GDM1 (cell line): Measurements from ENCODE around the gene HS6ST1.

ENCODE experiments used
- DNase-seq: peaks from one replicate; lab custom pipeline; 2025; lab: John Stamatoyannopoulos, UW

Gene HS6ST1

DNA sequence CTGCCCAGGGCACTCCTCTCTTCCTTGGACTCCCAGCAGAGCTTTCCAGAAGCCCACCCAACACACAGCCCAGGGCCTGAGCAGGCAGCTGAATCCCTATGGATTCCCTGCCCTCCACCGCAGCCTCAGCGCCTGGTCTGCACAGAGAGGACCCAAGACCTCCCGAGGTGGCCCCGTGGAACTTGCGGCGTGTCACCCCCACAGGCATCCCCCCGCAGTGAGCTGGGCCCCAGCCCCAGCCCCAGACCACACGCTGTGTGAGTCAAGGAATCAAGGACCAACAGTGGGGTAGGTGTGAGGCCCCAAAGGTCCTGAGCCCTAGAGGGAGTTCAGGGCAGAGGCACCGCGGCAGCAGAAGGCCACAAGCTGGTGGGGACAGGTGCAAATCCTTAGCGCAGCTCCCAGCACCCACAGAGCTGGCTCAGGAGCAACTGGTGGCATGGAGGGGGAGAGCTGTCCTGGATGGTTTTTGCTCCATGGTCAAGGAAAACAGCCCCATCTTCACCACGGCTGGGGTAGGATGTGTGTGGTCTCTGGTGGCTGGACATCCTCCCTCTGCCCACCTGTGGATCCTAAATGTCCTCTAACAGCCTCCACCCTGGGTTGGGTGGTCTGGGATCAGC, 8.5 kb downstream of the HS6ST1 start:
- no peak for DNase-seq

- no peak for DNase-seq
These were observed 9.2 kb downstream of the HS6ST1 start for GRCh38 chr2:128309280-128310093.

- DNase-seq: no peak
These were observed 9.8 kb downstream of the HS6ST1 start for GRCh38 chr2:128308889-128309279.

DNA sequence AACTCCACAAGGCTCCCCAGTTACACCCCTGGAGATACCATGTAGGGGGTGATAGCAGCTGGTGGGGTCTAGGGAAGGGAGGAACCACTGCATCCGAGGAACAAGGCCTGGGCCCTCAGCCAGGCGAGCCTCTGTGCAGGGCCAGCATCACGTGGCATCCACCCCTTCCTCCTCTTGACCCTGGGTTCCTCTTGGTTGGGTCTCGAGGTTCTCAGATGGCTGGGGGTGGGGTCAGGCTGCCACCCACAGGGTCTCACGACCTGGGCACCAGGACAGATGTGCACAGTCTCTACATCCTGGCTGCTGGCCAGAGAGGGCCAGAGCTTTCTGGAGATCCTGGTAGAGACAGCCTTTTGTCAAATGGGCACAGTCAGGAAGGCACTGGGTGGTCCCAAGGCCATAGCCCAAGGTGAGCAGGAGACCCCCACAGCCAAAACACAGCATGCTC, 10.4 kb downstream of the HS6ST1 start:
- DNase-seq: no peak

GRCh38 chr2:128307595-128307994, 11.1 kb downstream of the HS6ST1 start:
- DNase-seq: no peak

DNA sequence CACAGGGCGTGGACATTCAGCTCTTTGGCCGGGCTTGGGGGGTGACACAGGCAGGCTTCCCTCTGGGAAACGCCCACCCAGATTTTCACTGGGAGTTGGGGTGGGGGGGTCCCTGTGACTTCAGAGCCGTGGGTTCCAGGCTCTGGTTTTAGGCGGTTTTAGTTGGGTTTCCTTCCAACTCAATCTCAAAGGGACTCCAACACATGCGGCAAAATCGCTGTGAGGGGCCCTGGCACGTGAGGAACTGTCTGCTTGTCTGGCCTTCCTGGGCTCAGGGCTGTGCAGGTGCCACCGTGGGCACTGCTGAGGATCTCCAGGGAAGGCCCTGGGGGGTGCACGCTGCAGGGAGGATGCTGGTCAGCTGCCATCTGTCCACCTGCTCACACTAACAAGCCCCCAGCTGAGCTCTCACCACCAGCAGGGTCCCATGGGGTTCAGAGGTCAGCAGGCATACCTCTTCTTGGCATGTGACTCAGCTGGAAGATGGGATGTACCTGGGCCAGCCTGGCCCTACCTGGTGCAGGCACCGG, 11.7 kb downstream of the HS6ST1 start:
- DNase-seq: no peak

DNA sequence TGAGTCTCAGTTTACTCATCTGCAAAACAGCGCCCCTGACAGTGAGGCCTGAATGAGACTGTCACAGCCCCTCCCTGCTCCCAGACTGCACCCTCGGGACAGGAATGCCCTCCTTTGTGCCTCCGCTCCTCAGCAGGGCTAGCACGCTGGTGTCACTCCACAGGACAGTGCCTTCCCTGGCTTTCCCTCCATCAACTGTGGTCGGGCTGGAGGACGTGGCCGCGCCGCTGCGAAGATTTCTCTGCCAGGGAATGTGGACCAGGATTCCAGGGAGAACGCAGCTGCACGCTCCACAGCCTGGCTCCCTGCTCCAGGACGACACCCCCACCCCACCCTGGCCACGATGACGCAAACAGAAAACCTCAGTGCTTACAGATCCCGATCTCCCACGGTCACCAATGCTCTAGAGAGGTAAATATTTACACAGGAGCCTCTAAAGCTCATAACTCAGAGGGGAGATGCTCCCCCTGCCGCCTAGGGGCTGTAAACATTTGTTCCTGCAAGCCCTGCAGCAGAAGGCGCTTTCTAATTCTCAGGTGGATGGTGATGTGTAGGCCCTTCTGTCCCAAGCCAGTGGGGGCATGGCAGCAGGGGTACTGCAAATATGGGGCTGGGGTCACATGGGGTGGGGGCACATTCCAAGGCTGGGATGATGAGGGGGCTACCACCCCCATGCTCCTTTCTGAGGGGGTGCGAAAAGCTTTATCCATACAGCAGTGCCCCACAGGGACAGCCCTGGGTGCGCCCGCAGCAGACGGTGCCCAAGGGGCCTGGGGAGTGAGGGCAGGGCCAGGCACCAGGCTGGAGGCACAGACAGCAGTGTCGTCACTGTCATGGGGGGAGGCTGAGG, 12.4 kb downstream of the HS6ST1 start:
- DNase-seq: no peak

DNA sequence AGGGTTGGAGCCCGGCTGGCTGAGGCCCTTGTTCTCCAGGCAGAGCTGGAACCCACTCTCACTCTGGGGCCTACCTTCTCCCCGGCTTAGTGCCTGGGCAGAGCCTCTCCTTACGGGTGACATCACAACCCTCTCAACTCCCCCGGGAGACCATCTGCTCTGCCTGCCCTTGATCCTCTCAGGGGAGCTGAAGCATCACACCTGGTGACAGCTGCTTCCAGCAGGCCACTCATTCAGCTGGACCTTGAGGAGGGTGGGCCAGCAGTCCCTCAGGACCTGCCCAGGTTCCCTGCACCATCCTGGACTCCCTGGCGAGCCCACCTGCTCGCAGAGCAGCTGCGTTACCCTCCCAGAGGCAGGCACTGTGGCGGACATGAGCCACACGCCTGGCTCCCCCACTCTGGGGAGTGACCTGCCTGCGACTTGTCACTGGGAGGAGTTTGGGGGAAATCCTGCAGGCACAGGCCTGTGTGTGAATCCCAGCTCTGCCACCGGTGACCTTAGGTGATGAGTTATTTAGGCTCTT, 13.1 kb downstream of the HS6ST1 start:
- no peak for DNase-seq

- DNase-seq: no peak
These were observed 13.7 kb downstream of the HS6ST1 start for GRCh38 chr2:128304715-128305554.

- DNase-seq: no peak
These were observed 14.3 kb downstream of the HS6ST1 start for GRCh38 chr2:128304330-128304714.

- no peak for DNase-seq
These were observed 14.8 kb downstream of the HS6ST1 start for GRCh38 chr2:128303911-128304310.

DNA sequence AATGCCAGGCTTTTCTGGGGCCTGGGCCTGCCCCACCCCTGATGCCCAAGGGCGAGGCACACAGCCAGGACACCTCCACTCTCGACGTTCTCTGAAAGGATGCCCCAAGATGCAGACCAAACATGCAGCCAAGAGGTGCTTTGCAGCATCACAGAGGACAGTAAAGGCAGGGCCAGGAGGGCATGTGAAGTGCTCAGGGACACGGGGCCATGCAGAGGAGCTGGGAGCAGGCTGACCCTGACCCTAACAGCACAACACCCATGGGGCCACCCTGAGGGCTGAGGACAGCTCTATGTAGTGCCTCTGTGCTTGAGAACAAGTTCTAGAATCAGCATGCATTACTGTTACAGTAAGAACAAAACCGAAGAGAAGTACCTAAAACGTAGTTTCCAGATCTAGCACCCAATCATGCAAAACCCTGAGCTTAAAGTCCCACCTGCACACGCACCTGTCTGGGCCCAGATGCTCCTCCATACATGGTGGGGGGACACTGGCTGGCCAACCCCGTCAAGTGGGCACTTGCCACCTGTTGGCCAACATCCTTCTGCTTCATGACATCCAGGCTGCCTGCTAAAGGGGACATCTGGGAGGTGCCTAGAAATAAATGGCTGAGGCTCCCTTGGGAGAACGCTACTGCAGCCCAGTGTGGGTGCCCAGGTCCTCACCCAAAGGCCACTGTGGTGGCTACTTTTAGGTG, 15.4 kb downstream of the HS6ST1 start:
- DNase-seq: no peak

DNA sequence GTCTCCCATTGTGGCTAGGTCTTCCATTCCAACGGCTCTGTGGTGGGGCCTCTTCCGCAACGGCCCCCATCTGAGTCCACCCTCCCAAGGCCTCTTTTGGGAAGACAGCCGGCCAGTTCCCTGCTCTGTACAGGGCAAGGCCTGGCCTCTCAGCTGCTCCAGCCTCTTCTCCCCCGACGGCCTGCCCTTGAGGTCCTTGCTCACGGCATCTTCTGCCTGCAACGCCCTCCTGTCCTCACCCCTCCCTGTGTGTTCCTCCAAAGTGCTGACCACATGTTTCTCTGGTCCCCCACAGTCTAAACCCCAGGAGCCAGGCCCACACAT, 16.0 kb downstream of the HS6ST1 start:
- DNase-seq: no peak

- no peak for DNase-seq
These were observed 16.5 kb downstream of the HS6ST1 start for GRCh38 chr2:128302011-128302743.

- DNase-seq: no peak
These were observed 17.1 kb downstream of the HS6ST1 start for GRCh38 chr2:128301501-128301966.

DNA sequence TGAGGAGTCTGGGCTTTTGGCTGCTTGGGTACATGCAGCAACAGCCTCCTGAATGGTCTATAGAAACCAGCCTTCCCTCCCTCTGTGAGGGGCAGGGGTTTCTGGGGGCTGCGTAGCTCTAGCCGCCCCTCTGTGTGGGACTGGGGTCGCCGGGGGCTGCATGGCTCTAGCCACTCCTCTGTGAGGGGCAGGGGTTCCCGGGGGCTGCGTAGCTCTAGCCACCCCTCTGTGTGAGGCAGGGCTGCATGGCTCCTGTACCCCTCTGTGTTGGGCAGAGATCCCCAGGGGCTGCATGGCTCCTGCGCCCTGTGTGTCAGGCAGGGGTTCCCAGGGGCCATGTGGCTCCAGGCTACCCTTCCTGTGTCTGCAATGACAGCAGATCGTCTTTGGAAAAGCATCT, 17.6 kb downstream of the HS6ST1 start:
- no peak for DNase-seq

DNA sequence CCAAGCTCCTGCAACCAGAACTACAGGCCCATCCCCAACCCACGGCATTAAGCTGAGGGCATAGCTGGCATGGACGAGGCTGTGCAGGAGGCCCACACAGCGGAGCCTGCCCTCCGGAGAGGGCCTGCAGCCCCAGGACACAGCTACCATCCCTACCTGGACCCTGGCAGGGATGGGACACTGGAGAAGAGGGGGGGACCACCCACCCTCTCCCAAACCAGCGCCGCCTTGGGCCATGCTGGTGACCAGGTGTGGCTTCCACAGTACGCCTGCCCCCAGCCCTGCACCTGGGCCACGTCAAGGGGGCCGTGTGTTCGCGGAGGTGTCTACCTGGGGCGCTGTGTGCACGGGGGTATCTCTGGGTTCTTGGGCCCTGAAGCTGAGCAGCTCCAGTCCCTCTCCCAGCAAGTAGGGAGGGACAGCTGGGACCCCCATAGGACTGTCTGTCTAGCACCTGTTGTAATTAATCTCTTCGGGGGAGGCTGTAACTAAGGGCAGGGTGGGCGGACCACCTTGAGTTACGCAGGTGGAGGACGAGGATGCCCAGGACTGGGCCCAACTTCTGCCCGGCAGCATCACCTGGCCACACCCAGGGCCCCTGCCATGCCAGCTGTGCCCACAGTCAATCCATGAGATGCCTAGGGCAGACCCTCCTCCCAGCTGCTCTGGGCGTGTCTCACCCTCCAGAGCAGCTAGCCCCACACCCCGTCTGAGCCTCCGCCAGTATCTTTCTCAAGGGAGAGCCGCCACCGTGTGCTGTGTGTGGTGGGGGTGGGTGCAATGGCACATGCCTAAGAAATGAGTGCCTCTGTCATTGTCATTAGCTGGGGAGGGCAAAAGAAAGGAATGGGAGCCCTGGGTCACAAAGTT, 18.3 kb downstream of the HS6ST1 start:
- no peak for DNase-seq

GRCh38 chr2:128299628-128300027, 19.0 kb downstream of the HS6ST1 start:
- DNase-seq: no peak
